Measurements from ENCODE around the gene MYO1E.

Gene MYO1E

GRCh38 chr15:59176653-59177316, 195.9 kb downstream of the MYO1E start:
- intact Hi-C loops (cut with DNase I), result loop anchor here (10.0 kb wide), 1 partner anchor 118 kb away; no protein-coding TSS in a partner anchor
- DNase-seq, result no peak

GRCh38 chr15:59174835-59175831, 197.5 kb downstream of the MYO1E start:
- intact Hi-C loops (cut with DNase I), result loop anchor here (10.0 kb wide), 1 partner anchor 120 kb away; no protein-coding TSS in a partner anchor
- DNase-seq, result peak in 8 of 10 donors; percentile 22 to 94 (median 62)

GRCh38 chr15:59174151-59174834, 198.4 kb downstream of the MYO1E start:
- intact Hi-C loops (cut with DNase I), result loop anchor here (10.0 kb wide), 1 partner anchor 121 kb away; no protein-coding TSS in a partner anchor
- peak in 1 of 10 donors; percentile 84 for DNase-seq

- intact Hi-C loops (cut with DNase I), result loop anchor here (10.0 kb wide), 1 partner anchor 122 kb away; no protein-coding TSS in a partner anchor
- no peak for DNase-seq
Measured at GRCh38 chr15:59173194-59173593, 199.5 kb downstream of the MYO1E start.

GRCh38 chr15:59172289-59172901, 200.3 kb downstream of the MYO1E start:
- intact Hi-C loops (cut with DNase I), result loop anchor here (10.0 kb wide), 1 partner anchor 122 kb away; no protein-coding TSS in a partner anchor
- no peak for DNase-seq

GRCh38 chr15:59171067-59171397, 201.6 kb downstream of the MYO1E start:
- intact Hi-C loops (cut with DNase I), result loop anchor here (10.0 kb wide), 1 partner anchor 124 kb away; no protein-coding TSS in a partner anchor
- DNase-seq, result no peak

GRCh38 chr15:59170295-59171066, 202.2 kb downstream of the MYO1E start:
- peak in 8 of 10 donors; percentile 17 to 86 (median 40) for DNase-seq
- intact Hi-C loops (cut with DNase I), result loop anchor here (10.0 kb wide), 1 partner anchor 124 kb away; no protein-coding TSS in a partner anchor

- intact Hi-C loops (cut with DNase I), result no loop called here
- no peak for DNase-seq
Measured at GRCh38 chr15:59169251-59169708, 203.4 kb downstream of the MYO1E start.

- intact Hi-C loops (cut with DNase I), result no loop called here
- DNase-seq, result no peak
Measured at GRCh38 chr15:59168536-59168935, 204.1 kb downstream of the MYO1E start.

GRCh38 chr15:59166601-59167265, 205.9 kb downstream of the MYO1E start:
- intact Hi-C loops (cut with DNase I), result no loop called here
- no peak for DNase-seq

- intact Hi-C loops (cut with DNase I), result no loop called here
- DNase-seq, result no peak
Measured at GRCh38 chr15:59166166-59166565, 206.5 kb downstream of the MYO1E start.

- DNase-seq, result no peak
- intact Hi-C loops (cut with DNase I), result no loop called here
Measured at GRCh38 chr15:59165726-59166125, 206.9 kb downstream of the MYO1E start.

GRCh38 chr15:59162080-59162479, 210.6 kb downstream of the MYO1E start:
- intact Hi-C loops (cut with DNase I), result loop anchor here (5.0 kb wide), 1 partner anchor 330 kb away; no protein-coding TSS in a partner anchor

GRCh38 chr15:59160880-59161593, 211.6 kb downstream of the MYO1E start:
- intact Hi-C loops (cut with DNase I), result loop anchor here (5.0 kb wide), 1 partner anchor 331 kb away; no protein-coding TSS in a partner anchor
- peak in 8 of 10 donors; percentile 43 to 94 (median 57) for DNase-seq

More at GRCh38 chr15:59162080-59162479, 210.6 kb downstream of the MYO1E start:
- peak in 1 of 10 donors; percentile 7 for DNase-seq

GRCh38 chr15:59159210-59159609, 213.5 kb downstream of the MYO1E start:
- peak in 1 of 10 donors; percentile 63 for DNase-seq
- intact Hi-C loops (cut with DNase I), result no loop called here

GRCh38 chr15:59158701-59159034, 214.0 kb downstream of the MYO1E start:
- peak in 1 of 10 donors; percentile 47 for DNase-seq
- intact Hi-C loops (cut with DNase I), result no loop called here

GRCh38 chr15:59157840-59158700, 214.6 kb downstream of the MYO1E start:
- intact Hi-C loops (cut with DNase I), result no loop called here
- no peak for DNase-seq
